Measurements from ENCODE around the gene PRR23C. TPM values are rescaled to one million over a fixed set of nuclear protein-coding genes. Genes with fewer than 3 reads are reported as not detected.
A peak's percentile ranks its signal among the peaks of the same experiment; 100 is the strongest.

The PRR23C gene
- total and polyA plus RNA-seq, 12 donors, result not detected

GRCh38 chr3:139020868-139021234 lies 23.8 kb downstream of the PRR23C start, which contains the start of gene PRR23B:
PRR23B (minus strand) TSS chr3:139020926; CDS start chr3:139020661, 265 bp downstream.
- H3K36me3 ChIP-seq, result no peaks in the 10 kb centered on the region
- H3K27me3 ChIP-seq, result peaks cover 0 to 28% (median 17%) of the 10 kb centered on the region in 7 donors
- DNase-seq (no peak), ATAC-seq (no peak)
- no peaks in the 10 kb centered on the region for H3K4me1 ChIP-seq
- H3K9me3 ChIP-seq, result peaks cover 0 to 22% (median 0%) of the 10 kb centered on the region in 11 donors
- intact Hi-C loops (cut with DNase I), result no loop called here
- no peak within 1 kb of the TSS for H3K4me3 ChIP-seq
- TF ChIP-seq CTCF (IDR thresholded peaks at IDR 0.05), result peak in 2 of 9 donors; percentile 11 to 15
- H3K27ac ChIP-seq, result no peak within 1 kb of the TSS
- 55 to 58% methylated on average over 19 of the region's 19 CpGs for WGBS, 2 donors

GRCh38 chr3:139020036-139020867 lies 24.4 kb downstream of the PRR23C start:
- intact Hi-C loops (cut with DNase I), result no loop called here
- Histone ChIP-seq H3K27me3 (peaks cover 0 to 28% (median 17%) of the 10 kb centered on the region in 7 donors), H3K4me1 (no peaks in the 10 kb centered on the region), H3K36me3 (no peaks in the 10 kb centered on the region), H3K27ac (no peak overlapping the region), H3K9me3 (peaks cover 0 to 22% (median 0%) of the 10 kb centered on the region in 11 donors), H3K4me3 (no peak overlapping the region)
- ATAC-seq (peak in 1 of 8 donors; percentile 47), DNase-seq (no peak)
- WGBS, 2 donors, result 47 to 51% methylated on average over 69 to 81 of the region's 81 CpGs
- no peak for TF ChIP-seq CTCF (IDR thresholded peaks at IDR 0.05)

GRCh38 chr3:139016430-139017048 lies 28.2 kb downstream of the PRR23C start:
- 73 to 79% methylated on average over 3 of the region's 3 CpGs for WGBS, 2 donors
- ATAC-seq (no peak), DNase-seq (no peak)
- Histone ChIP-seq H3K27ac (no peak overlapping the region), H3K27me3 (peaks cover 0 to 22% (median 17%) of the 10 kb centered on the region in 7 donors), H3K36me3 (no peaks in the 10 kb centered on the region), H3K4me1 (no peaks in the 10 kb centered on the region), H3K4me3 (no peak overlapping the region), H3K9me3 (peaks cover 0 to 32% (median 0%) of the 10 kb centered on the region in 11 donors)
- intact Hi-C loops (cut with DNase I), result no loop called here
- no peak for TF ChIP-seq CTCF (IDR thresholded peaks at IDR 0.05)

- TF ChIP-seq CTCF (IDR thresholded peaks at IDR 0.05), result no peak
- no peak within 1 kb of the TSS for H3K27ac ChIP-seq
- H3K36me3 ChIP-seq, result no peaks in the 10 kb centered on the region
- peaks cover 0 to 59% (median 4%) of the 10 kb centered on the region in 11 donors for H3K9me3 ChIP-seq
- WGBS, 2 donors, result 59 to 69% methylated on average over 60 of the region's 60 CpGs
- DNase-seq (no peak), ATAC-seq (no peak)
- no peaks in the 10 kb centered on the region for H3K4me1 ChIP-seq
- no peak within 1 kb of the TSS for H3K4me3 ChIP-seq
- peaks cover 0 to 16% (median 0%) of the 10 kb centered on the region in 7 donors for H3K27me3 ChIP-seq
- intact Hi-C loops (cut with DNase I), result no loop called here
Observed at GRCh38 chr3:139006051-139006716, 38.5 kb downstream of the PRR23C start, which contains the start of gene PRR23A. PRR23A (minus strand) TSS chr3:139006268; CDS start chr3:139006268, 0 bp downstream.
